CD8-positive, alpha-beta memory T cell (primary cell): ENCODE measurements around the gene CBFA2T2. TPM values are rescaled to one million over a fixed set of nuclear protein-coding genes. Genes with fewer than 3 reads are reported as not detected.
A peak's percentile ranks its signal among the peaks of the same experiment; 100 is the strongest.
"Not testable (repeated sequence)": the region's sequence is repeated elsewhere in the genome, so short reads cannot be mapped to it uniquely, and the experiment has no call there.

Experiments used
- CTCF ChIA-PET: fragments of 350-600 bp; sonication (Branson Sonifier 250); formaldehyde crosslinking; loops from one replicate; lab custom pipeline; 2021; ENCODE audit warnings: antibody characterized with exemption; lab: Charles Lee
- POLR2A ChIA-PET: fragments of 350-600 bp; sonication (Branson Sonifier 250); formaldehyde crosslinking; loops from one replicate; lab custom pipeline; 2021; ENCODE audit warnings: antibody characterized with exemption; lab: Charles Lee
- DNase-seq, 5 donors: peaks; one replicate each; pipeline versions ENCODE4 v3.0.0 to v3.0.0-alpha.2; 2020 to 2022; ENCODE audit warnings: mixed read lengths in 1 of 5
- H3K27ac ChIP-seq: one replicate; pipeline ENCODE4 v1.7.0; 2013; ENCODE audit warnings: low read depth, mild to moderate bottlenecking, low read length, moderate library complexity
- H3K27me3 ChIP-seq: 2 replicates; pipeline ENCODE4 v1.7.0; 2013; ENCODE audit warnings: low read length, mild to moderate bottlenecking; ENCODE audit not compliant: insufficient read depth, poor library complexity, severe bottlenecking
- H3K36me3 ChIP-seq: 2 replicates; pipeline ENCODE4 v1.7.0; 2013; ENCODE audit warnings: mild to moderate bottlenecking, low read length, moderate library complexity; ENCODE audit not compliant: insufficient read depth
- H3K4me1 ChIP-seq: 2 replicates; pipeline ENCODE4 v1.7.0; 2013; ENCODE audit warnings: mild to moderate bottlenecking, low read length, moderate library complexity; ENCODE audit not compliant: insufficient read depth
- H3K4me3 ChIP-seq: 2 replicates; pipeline ENCODE4 v1.7.0; 2013; ENCODE audit warnings: mild to moderate bottlenecking, low read length
- H3K9me3 ChIP-seq: 2 replicates; pipeline ENCODE4 v1.7.0; 2013; ENCODE audit warnings: mild to moderate bottlenecking, low read length
- H3K27ac Mint-ChIP-seq, 8 donors: one replicate each; pipeline ENCODE4 v1.8.0; 2020 to 2021; ENCODE audit warnings: mixed read lengths in 8 of 8, mild to moderate bottlenecking in 6 of 8, inconsistent platforms in 3 of 8, moderate library complexity in 3 of 8
- H3K27me3 Mint-ChIP-seq, 2 donors: one replicate each; pipeline ENCODE4 v1.8.0; 2020 to 2021; ENCODE audit warnings: mixed read lengths in 2 of 2, mild to moderate bottlenecking in 1 of 2, moderate library complexity in 1 of 2
- H3K36me3 Mint-ChIP-seq, 3 donors: one replicate each; pipeline ENCODE4 v1.8.0; 2020 to 2021; ENCODE audit warnings: mixed read lengths in 3 of 3, inconsistent platforms in 1 of 3, mild to moderate bottlenecking in 1 of 3
- H3K4me1 Mint-ChIP-seq, 3 donors: one replicate each; pipeline ENCODE4 v1.8.0; 2020 to 2021; ENCODE audit warnings: mixed read lengths in 3 of 3, inconsistent platforms in 1 of 3, mild to moderate bottlenecking in 1 of 3
- H3K4me3 Mint-ChIP-seq, 7 donors: one replicate each; pipeline ENCODE4 v1.8.0; 2020 to 2021; ENCODE audit warnings: mixed read lengths in 7 of 7, mild to moderate bottlenecking in 6 of 7, moderate library complexity in 4 of 7, inconsistent platforms in 2 of 7
- H3K9me3 Mint-ChIP-seq, 5 donors: one replicate each; pipeline ENCODE4 v1.8.0; 2020 to 2022; ENCODE audit warnings: mixed read lengths in 5 of 5, mild to moderate bottlenecking in 3 of 5, moderate library complexity in 2 of 5, inconsistent platforms in 1 of 5
- polyA plus RNA-seq: library from polyadenylated mRNA; unstranded; fragments of 300-500 nt; fragmentation: Illumina TruSeq; gene quantifications from one replicate; pipeline ENCODE4 v1.2.3, GENCODE V29; 2021
- total RNA-seq, 2 experiments: library from RNA; stranded (reverse); gene quantifications; one replicate each; pipeline ENCODE4 v1.2.3, GENCODE V29; 2021

CBFA2T2 gene
- total and polyA plus RNA-seq, 3 experiments from 2014 or later = 10.7 to 25.8 (median 11.9) TPM

- no peaks in the 10 kb centered on the region for H3K27me3 Mint-ChIP-seq
- no peaks in the 10 kb centered on the region for H3K9me3 Mint-ChIP-seq
- no peak overlapping the region for H3K4me3 Mint-ChIP-seq
- Histone ChIP-seq H3K9me3 (no peaks in the 10 kb centered on the region), H3K36me3 (peaks cover 7% of the 10 kb centered on the region), H3K27me3 (no peaks in the 10 kb centered on the region), H3K4me1 (no peaks in the 10 kb centered on the region), H3K4me3 (no peak overlapping the region), H3K27ac (no peak overlapping the region)
- peaks cover 33 to 47% (median 43%) of the 10 kb centered on the region in 3 donors for H3K4me1 Mint-ChIP-seq
- peaks cover 0 to 15% (median 0%) of the 10 kb centered on the region in 3 donors for H3K36me3 Mint-ChIP-seq
- peak overlapping the region in 1 of 8 donors; percentile 24 for H3K27ac Mint-ChIP-seq
- DNase-seq = no peak
- CTCF ChIA-PET = interaction anchor here (0.8 to 1.1 kb wide), 2 partner anchors 11 to 12 kb away, joined by 3 to 4 read pairs; partner anchors contain the start of gene CBFA2T2
- POLR2A ChIA-PET = no interaction called here
Measured at GRCh38 chr20:33501000-33501399, 11.1 kb downstream of the CBFA2T2 start.

GRCh38 chr20:33503564-33503963 lies 13.7 kb downstream of the CBFA2T2 start:
- H3K4me3 Mint-ChIP-seq = no peak overlapping the region
- H3K27me3 Mint-ChIP-seq = no peaks in the 10 kb centered on the region
- H3K27ac Mint-ChIP-seq = no peak overlapping the region
- peaks cover 34 to 55% (median 46%) of the 10 kb centered on the region in 3 donors for H3K4me1 Mint-ChIP-seq
- Histone ChIP-seq H3K27ac (no peak overlapping the region), H3K9me3 (no peaks in the 10 kb centered on the region), H3K27me3 (no peaks in the 10 kb centered on the region), H3K4me1 (no peaks in the 10 kb centered on the region), H3K36me3 (peaks cover 3% of the 10 kb centered on the region), H3K4me3 (no peak overlapping the region)
- peaks cover 0 to under 1% (median 0%) of the 10 kb centered on the region in 5 donors for H3K9me3 Mint-ChIP-seq
- no peak for DNase-seq
- peaks cover under 1 to 22% (median 6%) of the 10 kb centered on the region in 3 donors for H3K36me3 Mint-ChIP-seq
- POLR2A ChIA-PET = no interaction called here
- CTCF ChIA-PET = interaction anchor here (1.5 kb wide), 1 partner anchor 165 kb away, joined by 3 read pairs; no protein-coding TSS in a partner anchor

GRCh38 chr20:33506576-33506975 lies 16.7 kb downstream of the CBFA2T2 start:
- CTCF ChIA-PET = no interaction called here
- POLR2A ChIA-PET = no interaction called here

GRCh38 chr20:33507461-33507860 lies 17.6 kb downstream of the CBFA2T2 start:
- peaks cover 5 to 22% (median 6%) of the 10 kb centered on the region in 3 donors for H3K36me3 Mint-ChIP-seq
- Histone ChIP-seq H3K27ac (no peak overlapping the region), H3K36me3 (peaks cover 3% of the 10 kb centered on the region), H3K9me3 (no peaks in the 10 kb centered on the region), H3K4me1 (no peaks in the 10 kb centered on the region), H3K27me3 (no peaks in the 10 kb centered on the region), H3K4me3 (no peak overlapping the region)
- no peak overlapping the region for H3K4me3 Mint-ChIP-seq
- H3K27ac Mint-ChIP-seq = peak overlapping the region in 1 of 8 donors; percentile 89
- DNase-seq = no peak
- POLR2A ChIA-PET = no interaction called here
- CTCF ChIA-PET = no interaction called here
- H3K4me1 Mint-ChIP-seq = peaks cover 24 to 58% (median 42%) of the 10 kb centered on the region in 3 donors
- H3K27me3 Mint-ChIP-seq = no peaks in the 10 kb centered on the region
- peaks cover 0 to 3% (median 0%) of the 10 kb centered on the region in 5 donors for H3K9me3 Mint-ChIP-seq

More at GRCh38 chr20:33506576-33506975, 16.7 kb downstream of the CBFA2T2 start:
- Mint-ChIP-seq H3K4me3 (no peak overlapping the region), H3K9me3 (peaks cover 0 to 3% (median 0%) of the 10 kb centered on the region in 5 donors), H3K27me3 (no peaks in the 10 kb centered on the region), H3K4me1 (peaks cover 22 to 50% (median 39%) of the 10 kb centered on the region in 3 donors), H3K36me3 (peaks cover 5 to 22% (median 6%) of the 10 kb centered on the region in 3 donors), H3K27ac (no peak overlapping the region)
- H3K27ac ChIP-seq = no peak overlapping the region
- no peak overlapping the region for H3K4me3 ChIP-seq
- no peak for DNase-seq
- H3K36me3 ChIP-seq = peaks cover 3% of the 10 kb centered on the region
- no peaks in the 10 kb centered on the region for H3K27me3 ChIP-seq
- H3K4me1 ChIP-seq = no peaks in the 10 kb centered on the region
- no peaks in the 10 kb centered on the region for H3K9me3 ChIP-seq

- H3K27me3 Mint-ChIP-seq, H3K36me3 ChIP-seq, H3K9me3 ChIP-seq, H3K27me3 ChIP-seq, DNase-seq, H3K4me3 Mint-ChIP-seq, H3K27ac ChIP-seq, H3K4me3 ChIP-seq, H3K9me3 Mint-ChIP-seq, POLR2A ChIA-PET, H3K27ac Mint-ChIP-seq, H3K4me1 ChIP-seq, CTCF ChIA-PET: not testable (repeated sequence)
- peaks cover 25 to 62% (median 43%) of the 10 kb centered on the region in 3 donors for H3K4me1 Mint-ChIP-seq
- H3K36me3 Mint-ChIP-seq = peaks cover 5 to 22% (median 6%) of the 10 kb centered on the region in 3 donors
Measured at GRCh38 chr20:33508015-33508414, 18.1 kb downstream of the CBFA2T2 start.

- H3K27me3 Mint-ChIP-seq, H3K4me3 Mint-ChIP-seq, H3K36me3 ChIP-seq, H3K9me3 Mint-ChIP-seq, H3K27ac ChIP-seq, H3K4me3 ChIP-seq, H3K4me1 ChIP-seq, H3K9me3 ChIP-seq, CTCF ChIA-PET, DNase-seq, H3K27me3 ChIP-seq: not testable (repeated sequence)
- Mint-ChIP-seq H3K36me3 (peaks cover 5 to 16% (median 6%) of the 10 kb centered on the region in 3 donors), H3K27ac (peak overlapping the region in 2 of 8 donors; percentile 21 to 38), H3K4me1 (peaks cover 20 to 58% (median 37%) of the 10 kb centered on the region in 3 donors)
- POLR2A ChIA-PET = interaction anchor here (0.6 to 0.7 kb wide), 2 partner anchors 19 to 751 kb away, joined by 3 to 6 read pairs; partner anchors contain the start of gene CBFA2T2
Measured at GRCh38 chr20:33509057-33509456, 19.2 kb downstream of the CBFA2T2 start.

- H3K9me3 Mint-ChIP-seq, H3K9me3 ChIP-seq, H3K27ac ChIP-seq, POLR2A ChIA-PET, H3K4me3 ChIP-seq, CTCF ChIA-PET, DNase-seq, H3K4me3 Mint-ChIP-seq, H3K36me3 ChIP-seq, H3K27me3 ChIP-seq, H3K27me3 Mint-ChIP-seq, H3K4me1 ChIP-seq: not testable (repeated sequence)
- peaks cover 28 to 57% (median 36%) of the 10 kb centered on the region in 3 donors for H3K4me1 Mint-ChIP-seq
- H3K27ac Mint-ChIP-seq = peak overlapping the region in 1 of 8 donors; percentile 50
- peaks cover 5 to 10% (median 6%) of the 10 kb centered on the region in 3 donors for H3K36me3 Mint-ChIP-seq
Measured at GRCh38 chr20:33511876-33512275, 22.0 kb downstream of the CBFA2T2 start.

GRCh38 chr20:33515569-33516216 lies 25.8 kb downstream of the CBFA2T2 start:
- H3K27me3 ChIP-seq = no peaks in the 10 kb centered on the region
- no peak overlapping the region for H3K4me3 ChIP-seq
- DNase-seq = no peak
- POLR2A ChIA-PET = no interaction called here
- H3K4me1 ChIP-seq = no peaks in the 10 kb centered on the region
- H3K36me3 ChIP-seq = no peaks in the 10 kb centered on the region
- Mint-ChIP-seq H3K27me3 (no peaks in the 10 kb centered on the region), H3K4me1 (peaks cover 17 to 47% (median 19%) of the 10 kb centered on the region in 3 donors), H3K4me3 (no peak overlapping the region), H3K9me3 (no peaks in the 10 kb centered on the region), H3K36me3 (peaks cover 0 to 3% (median 0%) of the 10 kb centered on the region in 3 donors), H3K27ac (peak overlapping the region in 1 of 8 donors; percentile 60)
- H3K27ac ChIP-seq = no peak overlapping the region
- no peaks in the 10 kb centered on the region for H3K9me3 ChIP-seq
- CTCF ChIA-PET = interaction anchor here (0.6 to 1.4 kb wide), 3 partner anchors 152 to 216 kb away, joined by 3 to 5 read pairs (median 4); partner anchors contain the start of gene ZNF341
